Amniotic stem cell (primary cell): ENCODE data around the gene DRAP1.

Source experiments
- DNase-seq: peaks from one replicate; lab custom pipeline; 2025; lab: John Stamatoyannopoulos, UW

The DRAP1 gene

DNA sequence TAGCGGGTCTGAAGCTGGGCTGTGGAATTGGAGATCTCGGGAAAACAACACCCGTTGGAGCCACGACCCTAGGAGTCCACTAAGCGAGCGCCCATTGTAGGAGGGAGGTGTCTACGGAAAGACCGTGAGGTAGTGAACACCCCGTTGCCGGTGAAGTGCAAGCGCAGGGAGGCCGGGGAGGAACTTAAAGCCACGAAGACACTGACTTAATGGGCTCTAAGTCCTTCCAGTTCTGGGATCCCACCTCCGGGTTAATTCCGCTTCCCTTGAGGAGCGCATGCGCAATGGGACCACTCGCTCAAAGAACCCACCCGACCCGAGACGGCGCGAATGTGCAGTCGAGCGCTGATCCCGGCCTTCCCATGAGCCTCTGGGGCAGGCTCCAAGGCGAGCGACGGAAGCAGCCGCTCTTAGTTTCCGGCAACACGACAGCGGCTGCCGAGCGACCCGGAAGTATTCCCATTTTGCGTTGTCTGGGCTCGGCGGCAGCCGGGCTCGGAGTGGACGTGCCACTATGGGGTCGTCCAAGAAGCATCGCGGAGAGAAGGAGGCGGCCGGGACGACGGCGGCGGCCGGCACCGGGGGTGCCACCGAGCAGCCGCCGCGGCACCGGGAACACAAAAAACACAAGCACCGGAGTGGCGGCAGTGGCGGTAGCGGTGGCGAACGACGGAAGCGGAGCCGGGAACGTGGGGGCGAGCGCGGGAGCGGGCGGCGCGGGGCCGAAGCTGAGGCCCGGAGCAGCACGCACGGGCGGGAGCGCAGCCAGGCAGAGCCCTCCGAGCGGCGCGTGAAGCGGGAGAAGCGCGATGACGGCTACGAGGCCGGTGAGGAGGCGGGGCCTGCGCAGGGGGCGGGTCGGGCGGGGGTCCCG is 42.3 kb downstream of the DRAP1 start, which contains the start of gene SART1:
Gene SART1, plus strand, starts transcription at position 468 of the 874 bp plus-strand sequence. Its CDS starts 47 bp downstream, at position 515.
- DNase-seq = peak; percentile 93

DNA sequence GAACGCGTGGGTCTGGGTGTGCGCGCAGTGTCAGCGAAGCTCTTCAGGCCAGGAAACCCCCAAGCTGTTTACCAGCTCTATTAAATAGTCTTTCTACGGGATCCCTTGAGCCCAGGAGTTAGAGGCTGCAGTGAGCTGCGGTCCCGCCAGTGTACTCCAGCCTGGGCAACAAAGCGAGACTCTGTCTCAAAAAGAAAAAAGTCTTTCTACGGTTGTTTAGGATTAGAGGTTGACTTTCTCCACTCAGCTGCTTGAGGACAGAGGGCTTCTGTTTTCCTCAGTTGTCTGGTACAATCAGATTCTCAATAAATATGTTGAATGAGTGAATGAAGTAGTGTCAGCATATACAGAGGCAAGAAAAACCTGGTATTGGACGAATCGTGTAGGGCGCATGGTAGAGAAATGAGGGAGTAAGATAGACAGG is 42.9 kb downstream of the DRAP1 start:
- DNase-seq = no peak

DNA sequence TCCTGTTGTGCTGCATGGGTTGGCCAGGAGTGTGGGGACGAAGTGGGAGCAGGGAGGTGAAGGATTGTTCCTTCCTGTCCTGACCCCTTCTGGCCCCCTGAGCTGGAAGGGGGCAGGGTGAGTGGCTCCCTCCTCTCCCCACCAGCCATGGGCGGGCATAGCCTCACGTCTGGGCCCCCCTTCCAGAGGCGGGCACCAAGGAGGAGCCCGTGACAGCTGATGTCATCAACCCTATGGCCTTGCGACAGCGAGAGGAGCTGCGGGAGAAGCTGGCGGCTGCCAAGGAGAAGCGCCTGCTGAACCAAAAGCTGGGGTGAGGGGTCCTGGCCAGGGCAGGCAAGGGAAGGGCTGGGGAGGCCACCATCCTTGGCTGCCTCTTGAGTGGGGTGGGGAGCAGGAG is 45.7 kb downstream of the DRAP1 start:
- no peak for DNase-seq

DNA sequence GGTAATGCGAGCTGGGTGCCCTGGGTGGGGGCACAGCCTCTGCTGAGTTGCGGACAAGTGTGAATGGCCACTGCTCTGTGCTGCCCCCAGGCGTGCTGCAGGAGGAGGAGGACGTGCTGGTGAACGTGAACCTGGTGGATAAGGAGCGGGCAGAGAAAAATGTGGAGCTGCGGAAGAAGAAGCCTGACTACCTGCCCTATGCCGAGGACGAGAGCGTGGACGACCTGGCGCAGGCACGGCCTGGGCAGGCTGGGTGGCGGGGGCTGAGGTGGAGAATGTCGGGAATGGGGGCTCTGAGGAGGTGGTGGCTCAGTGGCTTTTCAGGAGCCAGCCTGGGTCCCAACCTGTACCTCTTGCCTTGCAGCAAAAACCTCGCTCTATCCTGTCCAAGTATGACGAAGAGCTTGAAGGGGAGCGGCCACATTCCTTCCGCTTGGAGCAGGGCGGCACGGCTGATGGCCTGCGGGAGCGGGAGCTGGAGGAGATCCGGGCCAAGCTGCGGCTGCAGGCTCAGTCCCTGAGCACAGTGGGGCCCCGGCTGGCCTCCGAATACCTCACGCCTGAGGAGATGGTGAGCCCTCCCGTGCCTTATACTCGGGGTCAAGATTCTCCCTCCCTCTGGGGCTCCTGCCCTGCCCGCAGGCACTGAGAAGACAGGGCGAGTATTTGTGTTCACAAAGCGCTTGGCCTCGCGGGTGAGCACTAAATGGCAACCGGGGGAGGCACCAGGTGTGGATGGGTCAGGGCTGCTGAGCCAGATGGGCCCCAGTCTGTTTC is 46.9 kb downstream of the DRAP1 start:
- no peak for DNase-seq

DNA sequence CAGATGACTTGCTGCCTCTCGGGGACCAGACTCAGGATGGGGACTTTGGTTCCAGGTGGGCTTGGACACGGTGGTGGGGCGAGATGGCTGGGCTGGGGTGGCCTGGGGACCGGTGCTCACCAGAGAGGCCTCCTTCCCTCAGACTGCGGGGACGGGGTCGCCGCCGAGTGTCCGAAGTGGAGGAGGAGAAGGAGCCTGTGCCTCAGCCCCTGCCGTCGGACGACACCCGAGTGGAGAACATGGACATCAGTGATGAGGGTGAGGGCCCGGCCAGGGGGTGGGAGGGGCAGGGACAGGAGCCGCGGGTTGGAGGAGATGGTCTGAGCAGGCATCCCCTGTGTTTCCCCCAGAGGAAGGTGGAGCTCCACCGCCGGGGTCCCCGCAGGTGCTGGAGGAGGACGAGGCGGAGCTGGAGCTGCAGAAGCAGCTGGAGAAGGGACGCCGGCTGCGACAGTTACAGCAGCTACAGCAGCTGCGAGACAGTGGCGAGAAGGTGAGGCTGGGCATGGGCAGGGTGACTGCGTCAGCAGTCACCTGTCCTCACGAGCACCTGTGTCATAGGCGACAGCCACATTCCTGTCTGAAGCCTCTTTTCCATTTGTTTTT is 48.2 kb downstream of the DRAP1 start:
- no peak for DNase-seq

DNA sequence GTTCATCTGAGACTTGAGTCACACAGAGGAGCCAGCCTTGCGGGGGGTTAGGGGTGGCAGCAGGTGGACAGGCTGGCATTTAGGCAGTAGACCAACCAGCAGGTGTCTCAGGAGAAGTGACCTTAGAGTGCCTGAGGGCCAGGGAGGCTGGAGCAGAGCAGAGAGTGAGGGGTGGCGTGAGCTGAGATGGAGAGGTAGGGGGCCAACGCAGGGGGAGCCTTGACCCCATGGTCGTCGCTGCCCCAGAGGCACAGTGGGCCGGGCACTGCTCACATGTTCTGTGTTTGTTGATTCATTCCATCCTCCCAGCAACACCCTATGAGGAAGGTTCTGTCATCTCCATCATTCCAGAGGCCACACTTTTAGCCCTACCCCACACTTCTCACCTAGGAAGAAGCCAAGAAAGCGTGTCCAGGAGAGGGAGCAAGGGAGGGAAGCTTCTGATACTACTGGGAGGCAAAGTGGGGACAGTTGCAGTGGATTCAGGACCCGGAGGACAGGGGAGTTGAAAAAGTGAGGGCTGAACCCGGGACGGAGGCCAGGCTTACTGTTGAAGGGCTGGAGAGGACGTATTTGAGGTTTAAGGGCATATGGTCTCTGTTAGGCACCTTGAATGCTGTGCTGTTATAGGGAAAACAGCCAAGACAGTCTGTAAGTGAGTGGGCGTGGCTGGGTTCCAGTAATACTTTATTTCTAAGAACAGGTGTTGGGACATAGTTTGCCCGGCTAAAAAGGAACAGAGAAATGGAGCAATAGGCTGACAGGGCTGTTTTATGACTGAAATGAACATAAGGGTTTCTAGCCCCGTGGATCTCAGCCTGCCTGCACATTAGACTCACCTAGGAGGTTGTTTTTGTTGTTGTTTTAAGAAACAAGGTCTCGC is 49.6 kb downstream of the DRAP1 start:
- DNase-seq = no peak
